GM18873 (cell line): Measurements from ENCODE around the gene SIPA1L2.

Experiments
- ATAC-seq: cut with Tn5 transposase; IDR thresholded peaks from one replicate; pipeline ENCODE4 v1.9.1; 2021; ENCODE audit warnings: mild to moderate bottlenecking, moderate library complexity, moderate number of reproducible peaks; ENCODE audit not compliant: unreplicated experiment, low FRiP score

SIPA1L2 gene

DNA sequence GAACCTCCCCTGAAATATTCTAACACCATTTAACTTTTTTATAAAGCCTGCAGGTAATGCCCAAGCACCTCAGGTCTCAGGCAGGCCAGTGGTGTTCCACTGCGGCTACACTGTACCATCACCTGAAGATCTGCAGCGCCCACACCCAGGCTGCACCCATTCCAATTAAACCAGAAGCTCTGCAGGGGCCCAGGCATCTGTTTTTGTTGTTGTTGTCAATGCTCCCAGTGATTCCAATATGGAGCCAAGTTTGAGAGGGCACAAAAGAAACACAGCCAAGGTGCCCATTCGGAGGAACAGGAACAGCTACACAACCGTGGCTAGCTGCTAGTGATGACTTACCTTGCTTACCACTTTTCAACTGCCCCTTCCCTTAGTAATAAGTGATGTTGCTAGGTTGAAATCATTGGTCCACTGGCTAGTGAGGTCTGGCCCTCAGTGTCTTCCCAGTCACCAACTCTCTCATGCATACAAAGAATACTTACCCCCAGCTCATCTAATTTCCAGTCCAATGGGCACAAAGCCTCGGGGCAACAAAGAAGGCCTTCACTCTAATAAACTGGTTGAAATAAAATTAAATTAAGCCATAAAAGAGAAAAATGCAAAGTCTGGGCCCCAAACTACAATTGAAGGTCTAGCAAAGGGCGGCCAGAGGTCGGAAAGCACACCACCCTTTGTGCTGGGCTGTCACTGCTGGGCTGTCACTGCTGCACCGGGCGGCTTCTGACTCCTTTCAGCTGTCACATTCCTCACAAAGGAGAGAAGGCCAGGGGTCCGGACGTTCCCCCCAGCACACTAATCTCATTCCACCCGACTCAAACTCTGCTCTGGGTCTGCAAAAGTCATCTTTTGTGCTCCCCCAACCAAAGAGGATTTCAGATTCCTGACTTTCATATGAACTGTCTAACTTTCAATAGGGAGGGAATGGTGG lies 34.9 kb downstream of the SIPA1L2 start:
- ATAC-seq: no peak

DNA sequence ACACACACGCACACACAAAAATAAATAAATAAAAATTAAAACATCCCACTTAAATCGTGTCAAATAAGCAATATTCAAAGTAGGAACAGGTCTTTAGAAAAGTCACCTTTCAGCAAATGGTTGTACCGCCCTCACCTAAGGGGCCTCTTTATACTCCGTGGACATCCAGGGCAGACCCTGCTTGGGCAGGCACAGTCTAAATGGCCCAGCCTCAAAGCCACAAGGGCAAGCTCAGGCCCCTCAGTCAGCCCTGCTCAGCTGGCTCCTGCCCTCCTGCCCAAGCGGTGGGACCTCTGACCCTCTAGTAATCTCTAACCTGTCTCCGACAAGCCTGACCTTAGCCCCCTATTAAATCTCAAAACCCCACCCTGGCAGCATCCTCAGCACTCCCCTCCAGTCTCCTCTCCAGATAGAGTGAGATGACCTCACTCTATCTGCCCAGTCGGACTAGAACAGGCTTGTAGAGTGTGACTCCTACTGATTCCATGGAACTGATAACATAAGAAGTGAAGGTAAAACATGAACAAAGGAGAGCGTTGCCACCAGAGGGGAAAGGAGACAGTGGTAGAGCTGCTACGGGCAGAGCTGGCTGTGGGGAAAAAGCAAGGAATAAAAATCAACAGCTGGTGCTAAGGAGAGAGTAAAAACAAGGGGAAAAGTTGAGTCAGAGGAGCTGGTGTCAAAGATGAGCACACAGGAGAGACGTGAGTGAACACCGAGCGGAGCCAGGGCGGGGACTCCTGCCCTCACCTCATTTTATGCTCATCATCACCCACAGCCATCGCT lies 36.0 kb downstream of the SIPA1L2 start:
- no peak for ATAC-seq

- ATAC-seq: no peak
These were observed 38.6 kb downstream of the SIPA1L2 start for GRCh38 chr1:232591344-232591743.

GRCh38 chr1:232590744-232591082 lies 39.2 kb downstream of the SIPA1L2 start:
- peak; percentile 68 for ATAC-seq

DNA sequence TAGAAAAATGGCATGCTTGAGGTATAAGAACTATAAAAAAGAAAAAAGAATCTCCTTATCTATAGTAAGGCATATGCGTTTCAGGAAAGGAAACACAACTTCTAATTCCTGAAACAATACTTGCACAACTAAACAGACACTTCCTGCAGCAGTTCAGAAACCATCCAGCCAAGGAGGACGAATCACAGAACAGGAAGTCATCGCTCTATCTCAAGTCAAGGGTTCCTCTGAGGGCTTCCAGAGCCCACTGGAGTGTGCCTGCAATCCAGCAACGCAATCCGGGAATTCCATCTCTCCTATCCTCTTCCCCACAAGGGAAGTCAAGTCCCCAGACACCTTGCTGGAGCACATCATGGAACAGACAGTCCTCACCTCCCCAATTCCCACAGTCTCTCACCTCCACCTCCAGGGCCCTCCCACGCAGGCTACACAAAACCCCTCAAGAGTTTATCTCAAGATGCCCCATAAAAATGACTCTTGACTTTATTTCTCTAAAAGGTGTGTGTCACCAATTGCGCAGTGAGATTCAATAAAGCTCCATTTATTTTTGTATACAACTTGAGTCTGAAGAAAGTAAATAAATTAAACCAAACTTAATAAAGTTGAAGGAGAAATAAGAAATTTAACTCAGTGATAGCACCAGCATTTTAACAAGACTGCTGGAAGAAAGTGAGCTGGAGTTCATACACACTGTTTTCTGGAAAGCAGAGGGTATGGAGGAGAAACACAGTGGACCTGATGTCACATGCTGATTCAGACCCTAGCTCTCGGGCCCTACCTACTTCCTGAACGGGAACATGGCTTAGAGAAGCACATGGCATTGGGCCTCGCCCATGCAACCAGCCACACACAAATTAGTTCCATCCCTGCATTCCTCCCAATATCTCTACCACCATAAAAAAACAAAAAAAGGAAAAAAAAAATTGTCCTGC lies 39.9 kb downstream of the SIPA1L2 start:
- peak; percentile 19 for ATAC-seq

GRCh38 chr1:232589111-232589811 lies 40.7 kb downstream of the SIPA1L2 start:
- no peak for ATAC-seq

DNA sequence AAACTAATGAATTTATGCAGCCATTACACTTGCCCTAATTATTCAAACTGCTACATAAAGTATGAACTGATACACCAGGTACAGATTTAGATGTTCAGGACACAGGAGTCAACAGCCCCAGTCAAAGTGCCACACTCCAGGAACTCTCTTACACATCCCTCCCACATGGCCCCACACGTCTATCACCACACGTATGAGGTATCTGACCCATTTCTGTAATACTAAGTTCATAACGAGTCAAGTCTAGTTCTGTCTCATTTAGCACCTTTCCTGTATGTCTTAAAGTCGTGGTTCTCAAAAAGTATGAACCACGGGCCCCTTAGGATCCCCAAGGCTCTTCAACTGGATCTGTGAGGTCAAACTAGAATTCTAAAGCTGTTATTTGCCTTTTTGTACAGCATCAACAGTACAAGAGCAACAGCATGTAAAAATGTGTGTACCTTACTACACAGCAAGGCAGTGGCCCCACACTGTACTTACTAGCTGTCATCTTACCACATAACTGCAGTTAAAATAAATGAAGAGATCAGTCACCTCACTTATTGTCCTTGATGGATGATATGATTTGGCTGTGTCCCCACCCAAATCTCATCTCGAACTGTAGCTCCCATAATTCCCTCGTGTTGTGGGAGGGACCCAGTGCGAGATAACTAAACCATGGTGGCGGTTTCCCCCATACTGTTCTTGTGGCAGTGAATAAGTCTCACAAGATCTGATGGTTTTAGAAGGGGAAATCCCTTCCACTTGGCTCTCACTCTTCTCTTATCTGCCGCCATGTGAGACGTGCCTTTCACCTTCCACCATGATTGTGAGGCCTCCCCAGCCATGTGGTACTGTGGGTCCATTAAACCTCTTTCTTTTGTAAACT lies 42.6 kb downstream of the SIPA1L2 start:
- no peak for ATAC-seq

GRCh38 chr1:232586679-232587078 lies 43.3 kb downstream of the SIPA1L2 start:
- ATAC-seq: no peak

- ATAC-seq: no peak
These were observed 44.4 kb downstream of the SIPA1L2 start for GRCh38 chr1:232585486-232585885.

GRCh38 chr1:232581932-232582331 lies 48.0 kb downstream of the SIPA1L2 start:
- ATAC-seq: no peak
